Measurements from ENCODE around the gene TBKBP1.

The TBKBP1 gene

DNA sequence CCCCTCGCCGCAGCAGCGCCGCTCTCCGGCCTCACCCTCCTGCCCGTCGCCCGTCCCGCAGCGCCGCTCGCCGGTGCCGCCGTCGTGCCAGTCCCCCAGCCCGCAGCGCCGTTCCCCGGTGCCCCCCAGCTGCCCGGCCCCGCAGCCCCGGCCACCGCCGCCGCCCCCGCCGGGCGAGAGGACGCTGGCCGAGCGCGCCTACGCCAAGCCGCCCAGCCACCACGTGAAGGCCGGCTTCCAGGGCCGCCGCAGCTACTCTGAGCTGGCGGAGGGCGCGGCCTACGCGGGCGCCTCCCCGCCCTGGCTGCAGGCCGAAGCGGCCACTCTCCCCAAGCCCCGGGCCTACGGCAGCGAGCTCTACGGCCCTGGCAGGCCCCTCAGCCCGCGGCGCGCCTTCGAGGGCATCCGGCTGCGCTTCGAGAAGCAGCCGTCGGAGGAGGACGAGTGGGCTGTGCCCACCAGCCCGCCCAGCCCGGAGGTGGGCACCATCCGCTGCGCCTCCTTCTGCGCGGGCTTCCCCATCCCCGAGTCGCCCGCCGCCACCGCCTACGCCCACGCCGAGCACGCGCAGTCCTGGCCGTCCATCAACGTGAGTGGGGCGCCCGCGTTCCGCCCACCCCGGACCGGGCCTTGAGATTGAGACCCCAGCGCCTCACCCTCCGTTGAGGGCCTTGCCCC, 15.0 kb downstream of the TBKBP1 start:
- intact Hi-C loops (cut with micrococcal nuclease) = no loop called here
- H3K27ac Mint-ChIP-seq = no peak overlapping the region

GRCh38 chr17:47709594-47709993, 15.6 kb downstream of the TBKBP1 start:
- Mint-ChIP-seq H3K4me1 (ENCODE audit: low read depth) (peaks cover 39% of the 10 kb centered on the region), H3K4me3 (no peak overlapping the region), H3K27ac (no peak overlapping the region), H3K27me3 (peaks cover 34% of the 10 kb centered on the region), H3K36me3 (ENCODE audit: low read depth) (peaks cover 53% of the 10 kb centered on the region), H3K9me3 (no peaks in the 10 kb centered on the region)
- intact Hi-C loops (cut with micrococcal nuclease) = no loop called here

More for the DNA sequence above, 15.0 kb downstream of the TBKBP1 start:
- peaks cover 59% of the 10 kb centered on the region for H3K36me3 Mint-ChIP-seq (ENCODE audit: low read depth)
- no peak overlapping the region for H3K4me3 Mint-ChIP-seq
- peaks cover 34% of the 10 kb centered on the region for H3K27me3 Mint-ChIP-seq
- peaks cover 45% of the 10 kb centered on the region for H3K4me1 Mint-ChIP-seq (ENCODE audit: low read depth)
- no peaks in the 10 kb centered on the region for H3K9me3 Mint-ChIP-seq

DNA sequence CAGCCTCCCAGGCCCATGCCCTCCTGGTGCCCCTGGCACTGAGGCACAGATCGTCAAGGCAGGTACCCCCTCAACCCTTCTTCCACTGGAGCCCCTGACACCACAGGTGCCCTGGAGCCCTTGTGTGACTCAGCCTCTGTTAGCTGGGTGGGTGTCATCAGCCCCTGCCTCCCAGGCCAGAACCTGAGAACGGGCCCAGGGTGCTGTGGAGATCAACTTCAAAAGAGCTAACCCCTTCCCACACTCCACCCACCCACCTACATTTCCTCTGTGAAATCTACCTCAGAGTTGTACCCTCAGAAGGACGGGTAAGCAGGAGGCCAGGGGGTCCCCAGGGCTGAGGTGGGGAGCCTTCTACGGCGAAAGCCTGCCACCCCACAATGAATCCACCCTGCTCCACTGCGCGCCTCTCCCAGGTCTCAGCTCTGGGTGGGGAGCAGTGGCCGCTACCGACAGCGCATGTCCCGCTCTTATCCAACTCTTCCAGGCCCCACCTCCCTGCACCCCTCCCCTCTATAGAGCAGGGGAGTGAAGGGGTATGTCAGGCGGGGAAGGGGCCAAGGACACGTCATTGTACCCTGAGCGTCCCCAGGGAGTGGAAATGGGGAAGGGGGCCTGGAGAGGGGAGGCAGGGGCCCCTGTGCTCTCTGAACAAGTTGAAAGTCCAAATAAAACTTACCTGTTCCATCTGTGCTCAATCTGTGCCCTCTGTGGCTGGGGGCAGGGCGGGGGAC, 17.6 kb downstream of the TBKBP1 start:
- H3K4me1 Mint-ChIP-seq (ENCODE audit: low read depth) = peaks cover 20% of the 10 kb centered on the region

DNA sequence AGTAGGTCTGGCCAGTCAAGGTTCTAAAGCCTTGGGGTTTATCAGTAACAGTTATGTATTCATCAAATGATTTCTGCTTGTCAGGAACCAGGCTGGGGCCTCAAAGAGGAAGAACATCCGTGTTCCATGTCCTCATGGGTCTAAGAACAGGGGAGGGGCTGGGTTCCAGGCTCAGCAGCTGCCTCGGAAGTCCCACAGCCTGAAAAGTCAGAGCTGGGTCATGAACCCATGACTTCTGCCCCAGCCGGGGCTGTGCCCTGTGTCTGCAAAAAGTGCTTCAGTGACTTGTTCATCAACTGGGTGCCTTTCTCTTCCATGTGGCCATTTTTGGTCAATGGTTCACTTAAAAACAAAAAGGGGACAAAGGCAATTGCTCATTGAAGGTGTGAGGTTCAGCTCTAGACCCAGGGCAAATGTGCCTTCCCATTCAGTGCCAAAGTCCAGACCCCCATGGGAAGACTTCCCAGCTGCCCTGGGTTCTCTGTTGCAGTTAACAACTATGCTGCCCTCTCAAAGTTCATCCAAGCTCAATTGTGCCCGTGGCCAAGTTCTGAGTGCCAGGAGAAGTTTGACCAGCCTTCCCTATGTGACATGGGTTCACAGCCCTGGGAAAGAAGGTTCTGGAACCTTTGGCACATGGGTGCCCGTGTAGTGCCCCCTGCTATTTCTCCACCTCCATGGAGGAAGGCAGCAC, 18.5 kb downstream of the TBKBP1 start:
- Mint-ChIP-seq H3K4me1 (ENCODE audit: low read depth) (peaks cover 11% of the 10 kb centered on the region), H3K9me3 (no peaks in the 10 kb centered on the region), H3K27me3 (peaks cover 41% of the 10 kb centered on the region), H3K4me3 (no peak overlapping the region), H3K27ac (no peak overlapping the region), H3K36me3 (ENCODE audit: low read depth) (peaks cover 37% of the 10 kb centered on the region)
- intact Hi-C loops (cut with micrococcal nuclease) = no loop called here

More for the DNA sequence above, 17.6 kb downstream of the TBKBP1 start:
- Mint-ChIP-seq H3K36me3 (ENCODE audit: low read depth) (peaks cover 37% of the 10 kb centered on the region), H3K9me3 (no peaks in the 10 kb centered on the region), H3K27me3 (peaks cover 31% of the 10 kb centered on the region), H3K27ac (no peak overlapping the region), H3K4me3 (no peak overlapping the region)
- intact Hi-C loops (cut with micrococcal nuclease) = no loop called here

GRCh38 chr17:47713980-47714700, 20.2 kb downstream of the TBKBP1 start:
- H3K27ac Mint-ChIP-seq = no peak overlapping the region
- intact Hi-C loops (cut with micrococcal nuclease) = no loop called here
- no peaks in the 10 kb centered on the region for H3K9me3 Mint-ChIP-seq
- no peak overlapping the region for H3K4me3 Mint-ChIP-seq
- H3K4me1 Mint-ChIP-seq (ENCODE audit: low read depth) = peaks cover 14% of the 10 kb centered on the region
- H3K27me3 Mint-ChIP-seq = peaks cover 57% of the 10 kb centered on the region
- peaks cover 29% of the 10 kb centered on the region for H3K36me3 Mint-ChIP-seq (ENCODE audit: low read depth)

DNA sequence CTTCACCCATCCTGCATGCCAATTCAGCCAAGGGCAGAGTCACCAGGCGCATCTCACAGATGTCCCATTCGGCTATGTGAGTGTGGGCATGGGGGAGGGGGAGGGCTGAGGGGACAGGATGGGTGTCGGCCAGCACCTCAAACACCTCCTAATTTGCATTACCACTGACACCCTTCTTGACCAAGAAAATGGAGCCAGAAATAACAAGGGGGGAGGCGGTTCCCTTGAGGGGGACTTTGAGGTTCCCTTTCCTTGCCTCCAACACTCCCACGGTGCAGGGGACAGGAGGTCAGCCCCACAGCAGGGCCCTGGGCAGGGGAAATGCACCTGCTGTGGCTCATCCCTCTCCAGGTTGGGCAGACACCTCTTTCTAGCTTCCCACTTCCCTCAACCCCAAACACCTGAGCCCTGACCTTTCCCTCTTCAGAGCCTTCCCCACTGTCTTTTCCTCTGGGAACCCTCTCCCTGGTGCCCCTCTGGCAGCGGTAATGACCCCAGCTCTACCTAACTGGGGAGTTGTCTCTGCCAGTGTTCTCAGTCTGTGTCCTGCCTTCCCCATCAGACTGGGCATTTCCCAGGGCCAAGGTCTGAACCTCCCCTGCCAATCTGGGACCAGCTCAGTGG, 20.9 kb downstream of the TBKBP1 start:
- H3K27me3 Mint-ChIP-seq = peaks cover 65% of the 10 kb centered on the region
- no peaks in the 10 kb centered on the region for H3K9me3 Mint-ChIP-seq
- peaks cover 21% of the 10 kb centered on the region for H3K36me3 Mint-ChIP-seq (ENCODE audit: low read depth)
- no peak overlapping the region for H3K4me3 Mint-ChIP-seq
- H3K4me1 Mint-ChIP-seq (ENCODE audit: low read depth) = peaks cover 20% of the 10 kb centered on the region
- intact Hi-C loops (cut with micrococcal nuclease) = no loop called here
- H3K27ac Mint-ChIP-seq = no peak overlapping the region

DNA sequence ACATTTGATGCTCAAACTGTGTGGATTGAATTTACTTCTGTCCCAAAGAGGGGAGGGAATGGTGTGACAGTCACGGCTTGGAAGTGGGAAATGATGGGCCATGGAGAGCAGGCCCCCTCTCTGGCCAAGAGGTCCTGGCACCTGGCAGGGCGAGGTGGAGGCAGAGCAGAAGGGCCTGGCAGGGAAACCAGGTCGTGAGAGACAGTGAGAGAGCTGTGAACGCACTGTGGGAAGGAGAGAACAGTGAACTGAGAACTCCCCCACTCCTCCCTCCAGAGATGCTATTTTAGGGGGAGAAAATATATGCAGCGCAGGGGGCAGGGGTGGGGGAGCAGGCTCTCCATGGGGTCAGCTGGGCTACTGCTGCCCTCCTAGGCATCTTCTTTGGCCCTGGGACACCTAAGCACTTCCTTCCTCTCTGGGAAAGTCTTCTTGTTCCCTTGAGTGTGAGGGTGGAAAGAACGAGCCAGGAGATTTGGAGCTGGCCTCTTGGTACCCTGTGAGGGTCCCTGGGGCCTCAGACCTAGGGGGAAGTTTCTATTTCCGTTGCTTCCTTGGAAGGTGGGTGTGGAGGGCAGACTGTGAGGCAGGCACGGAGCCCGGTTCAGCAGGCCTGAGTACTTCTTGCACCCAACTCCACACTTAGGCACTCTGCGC, 21.8 kb downstream of the TBKBP1 start:
- no peak overlapping the region for H3K4me3 Mint-ChIP-seq
- no peaks in the 10 kb centered on the region for H3K9me3 Mint-ChIP-seq
- intact Hi-C loops (cut with micrococcal nuclease) = no loop called here
- peaks cover 28% of the 10 kb centered on the region for H3K4me1 Mint-ChIP-seq (ENCODE audit: low read depth)
- no peak overlapping the region for H3K27ac Mint-ChIP-seq
- H3K27me3 Mint-ChIP-seq = peaks cover 73% of the 10 kb centered on the region
- H3K36me3 Mint-ChIP-seq (ENCODE audit: low read depth) = peaks cover 12% of the 10 kb centered on the region

DNA sequence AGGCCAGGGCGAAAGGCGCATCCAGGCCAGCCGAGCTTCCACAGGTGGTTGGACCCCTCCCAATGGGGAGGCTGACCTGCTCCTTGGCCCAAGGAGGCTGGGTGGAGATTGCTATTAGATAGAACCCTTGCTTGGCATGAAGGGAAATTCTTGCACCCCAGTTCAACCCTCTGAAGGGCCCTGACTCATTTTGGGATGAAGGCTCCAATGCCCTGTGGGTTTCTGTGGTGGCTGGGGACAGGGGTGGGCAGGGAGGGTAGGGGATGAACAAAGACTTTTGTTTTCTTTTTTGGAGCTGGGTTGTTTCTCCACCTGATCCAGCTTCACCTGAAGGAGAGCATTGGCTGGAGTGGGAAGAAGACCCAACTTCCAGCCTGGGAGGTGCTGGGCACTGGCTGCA, 22.4 kb downstream of the TBKBP1 start:
- Mint-ChIP-seq H3K27ac (no peak overlapping the region), H3K4me3 (no peak overlapping the region), H3K27me3 (peaks cover 78% of the 10 kb centered on the region), H3K9me3 (no peaks in the 10 kb centered on the region), H3K36me3 (ENCODE audit: low read depth) (peaks cover 6% of the 10 kb centered on the region), H3K4me1 (ENCODE audit: low read depth) (peaks cover 33% of the 10 kb centered on the region)
- intact Hi-C loops (cut with micrococcal nuclease) = no loop called here

DNA sequence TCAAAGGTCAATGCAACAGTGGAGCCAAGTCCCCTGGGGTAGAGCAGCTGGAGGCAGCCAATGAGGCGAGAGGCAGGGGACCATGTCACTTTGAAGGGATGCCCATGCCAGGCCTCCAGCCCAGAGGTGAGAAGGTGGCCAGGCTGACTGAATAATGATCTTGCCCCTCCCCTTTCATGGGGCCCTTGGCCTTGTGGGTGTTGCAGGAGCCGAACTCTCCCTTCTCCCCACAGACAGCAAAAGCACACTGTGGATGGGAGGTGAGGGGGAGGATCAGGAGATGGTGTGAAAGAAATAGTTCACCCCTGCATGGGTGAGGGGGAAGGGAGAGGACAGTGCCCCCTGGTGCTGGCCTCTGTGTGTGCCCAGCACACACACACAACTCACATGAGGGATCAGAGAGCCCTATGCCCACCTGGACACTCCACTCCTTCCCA, 23.3 kb downstream of the TBKBP1 start:
- H3K36me3 Mint-ChIP-seq (ENCODE audit: low read depth) = no peaks in the 10 kb centered on the region
- H3K27me3 Mint-ChIP-seq = peaks cover 87% of the 10 kb centered on the region
- H3K4me1 Mint-ChIP-seq (ENCODE audit: low read depth) = peaks cover 30% of the 10 kb centered on the region
- no peak overlapping the region for H3K4me3 Mint-ChIP-seq
- intact Hi-C loops (cut with micrococcal nuclease) = no loop called here
- H3K27ac Mint-ChIP-seq = no peak overlapping the region
- H3K9me3 Mint-ChIP-seq = no peaks in the 10 kb centered on the region

DNA sequence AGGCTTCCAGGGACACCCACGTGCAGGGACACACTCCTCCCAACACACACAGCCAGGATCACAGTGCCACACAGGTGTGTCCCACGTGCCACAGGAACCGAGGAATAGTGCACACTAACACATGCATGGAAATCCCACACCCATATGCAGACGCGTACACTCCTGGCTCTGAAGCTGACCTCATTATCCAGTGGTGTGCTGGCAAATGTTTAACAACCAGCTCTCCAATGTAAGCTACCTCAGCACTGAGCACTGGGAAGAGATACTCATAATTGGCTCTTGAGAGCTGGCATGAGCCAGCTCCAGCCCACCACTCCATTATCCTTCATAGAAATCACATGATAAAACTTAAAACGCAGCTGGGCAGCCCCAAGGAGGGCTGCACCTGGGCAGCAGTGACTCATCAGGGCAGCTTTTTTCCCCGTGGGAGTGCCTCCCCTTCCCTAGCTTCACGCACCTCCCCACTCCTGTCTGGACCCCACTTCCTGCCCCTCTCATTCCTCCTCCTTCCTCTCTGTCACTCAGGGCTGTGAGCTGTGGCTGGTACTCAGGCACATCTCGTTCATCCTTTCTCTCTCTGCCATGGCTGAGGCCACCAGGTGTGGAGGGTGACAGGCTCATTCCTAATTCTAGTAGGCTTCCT, 24.1 kb downstream of the TBKBP1 start:
- Mint-ChIP-seq H3K4me1 (ENCODE audit: low read depth) (peaks cover 30% of the 10 kb centered on the region), H3K9me3 (no peaks in the 10 kb centered on the region), H3K27ac (no peak overlapping the region), H3K4me3 (no peak overlapping the region), H3K27me3 (peaks cover 87% of the 10 kb centered on the region), H3K36me3 (ENCODE audit: low read depth) (no peaks in the 10 kb centered on the region)
- intact Hi-C loops (cut with micrococcal nuclease) = no loop called here

GRCh38 chr17:47718634-47719405, 24.9 kb downstream of the TBKBP1 start:
- no peak overlapping the region for H3K4me3 Mint-ChIP-seq
- peaks cover 86% of the 10 kb centered on the region for H3K27me3 Mint-ChIP-seq
- H3K9me3 Mint-ChIP-seq = no peaks in the 10 kb centered on the region
- H3K27ac Mint-ChIP-seq = no peak overlapping the region
- H3K4me1 Mint-ChIP-seq (ENCODE audit: low read depth) = peaks cover 30% of the 10 kb centered on the region
- no peaks in the 10 kb centered on the region for H3K36me3 Mint-ChIP-seq (ENCODE audit: low read depth)
- intact Hi-C loops (cut with micrococcal nuclease) = no loop called here

DNA sequence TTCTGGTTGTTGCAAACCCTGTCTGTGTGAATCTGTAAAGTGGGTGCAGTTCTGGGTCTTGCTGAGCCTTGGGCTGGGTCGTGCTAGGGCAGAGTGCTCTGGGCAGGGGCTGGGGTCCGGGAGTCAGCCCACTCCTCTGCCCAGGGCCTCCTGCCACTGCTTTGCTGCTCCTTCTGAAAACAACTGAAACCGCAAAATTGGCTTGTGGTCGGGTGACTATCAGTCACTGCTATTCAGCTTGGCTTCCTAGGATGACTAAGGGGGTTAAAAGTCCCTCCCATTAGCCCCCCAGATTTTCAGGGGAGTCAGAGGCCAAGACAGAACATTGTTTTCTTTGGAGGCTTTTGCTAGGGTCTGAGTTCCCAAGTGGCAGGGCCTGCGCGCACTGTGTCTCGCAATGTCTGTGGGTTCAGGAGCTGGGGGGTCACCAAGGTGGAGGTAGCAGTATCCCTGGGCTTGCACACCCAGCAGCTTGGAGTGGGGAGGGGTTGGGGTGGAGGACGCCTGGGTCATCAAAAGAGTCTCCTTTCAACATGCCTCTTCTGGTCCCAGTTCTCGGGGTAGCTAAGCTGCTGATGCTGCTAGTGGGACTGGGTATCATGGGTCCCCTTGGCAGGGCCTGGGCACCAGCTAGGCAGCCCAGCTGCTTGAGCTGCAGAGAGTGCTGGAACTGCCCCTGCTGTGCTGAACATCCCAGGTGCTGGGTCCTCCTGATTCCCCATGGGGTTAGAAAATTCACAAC, 25.6 kb downstream of the TBKBP1 start:
- intact Hi-C loops (cut with micrococcal nuclease) = no loop called here
- Mint-ChIP-seq H3K4me1 (ENCODE audit: low read depth) (peaks cover 30% of the 10 kb centered on the region), H3K27me3 (peaks cover 84% of the 10 kb centered on the region), H3K36me3 (ENCODE audit: low read depth) (no peaks in the 10 kb centered on the region), H3K9me3 (no peaks in the 10 kb centered on the region), H3K4me3 (no peak overlapping the region), H3K27ac (no peak overlapping the region)
